Loucy (cell line): Measurements from ENCODE around the gene AUNIP.

Experiments used
- H2AFZ ChIP-seq: fragments of 200-600 bp; sonication (generic); 2 replicates; pipeline ENCODE4 v1.6.0; 2016; ENCODE audit warnings: antibody characterized with exemption, mild to moderate bottlenecking, low read length, moderate library complexity
- H3F3A ChIP-seq: fragments of 200-600 bp; 2 replicates; pipeline ENCODE4 v1.6.0; 2016; ENCODE audit warnings: antibody characterized with exemption, low read depth, mild to moderate bottlenecking
- H3K27me3 ChIP-seq: fragments of 200-600 bp; sonication (generic); 2 replicates; pipeline ENCODE4 v1.6.1; 2014; ENCODE audit warnings: low read length, mild to moderate bottlenecking; ENCODE audit not compliant: insufficient read depth, poor library complexity, severe bottlenecking
- H3K36me3 ChIP-seq: fragments of 200-600 bp; sonication (generic); 2 replicates; pipeline ENCODE4 v1.6.1; 2016; ENCODE audit warnings: low read length; ENCODE audit not compliant: insufficient read depth
- H3K4me1 ChIP-seq: fragments of 200-600 bp; sonication (generic); 2 replicates; pipeline ENCODE4 v1.5.1; 2014; ENCODE audit warnings: low read length, mild to moderate bottlenecking; ENCODE audit not compliant: insufficient read depth, poor library complexity, severe bottlenecking
- H3K4me2 ChIP-seq: fragments of 200-600 bp; sonication (generic); 2 replicates; pipeline ENCODE4 v1.6.0; 2014; ENCODE audit warnings: antibody characterized with exemption, low read length, low read depth, mild to moderate bottlenecking; ENCODE audit not compliant: poor library complexity, severe bottlenecking
- H3K4me3 ChIP-seq: fragments of 200-600 bp; sonication (generic); 2 replicates; pipeline ENCODE4 v1.5.1; 2014; ENCODE audit warnings: low read length, mild to moderate bottlenecking, mixed read lengths; ENCODE audit not compliant: poor library complexity, severe bottlenecking
- H3K79me2 ChIP-seq: fragments of 200-600 bp; sonication (generic); 2 replicates; pipeline ENCODE4 v1.6.1; 2014; ENCODE audit warnings: low read length; ENCODE audit not compliant: insufficient read depth
- H3K9ac ChIP-seq: fragments of 200-600 bp; sonication (generic); 2 replicates; pipeline ENCODE4 v1.6.0; 2014; ENCODE audit warnings: mild to moderate bottlenecking, low read depth, low read length, moderate library complexity; ENCODE audit not compliant: poor library complexity, severe bottlenecking
- H3K9me2 ChIP-seq: fragments of 200-600 bp; sonication (generic); replicated peaks from 2 replicates; pipeline ENCODE4 v1.6.1; 2016; ENCODE audit warnings: low read depth, low read length, mixed read lengths
- H3K9me3 ChIP-seq: fragments of 200-600 bp; sonication (generic); 2 replicates; pipeline ENCODE4 v1.6.1; 2014; ENCODE audit warnings: mild to moderate bottlenecking, antibody characterized with exemption, low read length, low read depth; ENCODE audit not compliant: insufficient read depth
- H4K20me1 ChIP-seq: fragments of 200-600 bp; sonication (generic); 2 replicates; pipeline ENCODE4 v1.6.0; 2014; ENCODE audit warnings: antibody characterized with exemption, low read length, mild to moderate bottlenecking; ENCODE audit not compliant: insufficient read depth, poor library complexity, severe bottlenecking
- CTCF ChIP-seq: fragments of 200-600 bp; sonication (generic); conservative IDR thresholded peaks from 2 replicates; pipeline ENCODE4 v1.5.1; 2014; ENCODE audit warnings: mild to moderate bottlenecking, antibody characterized with exemption, low read length
- EZH2phosphoT487 ChIP-seq: fragments of 200-600 bp; IDR thresholded peaks from 2 replicates; pipeline ENCODE4 v1.6.1; 2018; ENCODE audit warnings: antibody characterized with exemption, mild to moderate bottlenecking, moderate library complexity, borderline replicate concordance

Gene AUNIP

GRCh38 chr1:25825605-25826004, 33.7 kb downstream of the AUNIP start:
- no peaks in the 10 kb centered on the region for H3K27me3 ChIP-seq
- H3K4me2 ChIP-seq = no peak overlapping the region
- TF ChIP-seq CTCF (no peak), EZH2phosphoT487 (no peak)
- no peak overlapping the region for H2AFZ ChIP-seq
- no peak overlapping the region for H3K4me3 ChIP-seq
- H3K4me1 ChIP-seq = peaks cover 15% of the 10 kb centered on the region
- no peaks in the 10 kb centered on the region for H3F3A ChIP-seq
- H3K36me3 ChIP-seq = peaks cover 36% of the 10 kb centered on the region; the same call in 1 of the 2 replicates
- no peaks in the 10 kb centered on the region for H3K9me2 ChIP-seq
- H3K9ac ChIP-seq = no peak overlapping the region
- peaks cover 13% of the 10 kb centered on the region for H4K20me1 ChIP-seq
- H3K79me2 ChIP-seq = peaks cover 17% of the 10 kb centered on the region; the same call in 1 of the 2 replicates
- no peaks in the 10 kb centered on the region for H3K9me3 ChIP-seq

GRCh38 chr1:25821630-25822091, 37.6 kb downstream of the AUNIP start:
- peaks cover under 1% of the 10 kb centered on the region; the same call in 1 of the 2 replicates for H3K36me3 ChIP-seq
- H3K9me2 ChIP-seq = no peaks in the 10 kb centered on the region
- peak overlapping the region; percentile 99 for H3K4me3 ChIP-seq
- H3K9me3 ChIP-seq = no peaks in the 10 kb centered on the region
- H3K27me3 ChIP-seq = no peaks in the 10 kb centered on the region
- peak overlapping the region; percentile 92 for H3K4me2 ChIP-seq
- no peak for TF ChIP-seq CTCF
- no peak for TF ChIP-seq EZH2phosphoT487
- H3K9ac ChIP-seq = peak overlapping the region; percentile 86
- H3K4me1 ChIP-seq = peaks cover 27% of the 10 kb centered on the region
- peaks cover 29% of the 10 kb centered on the region; the same call in 1 of the 2 replicates for H3K79me2 ChIP-seq
- no peak overlapping the region for H2AFZ ChIP-seq
- H3F3A ChIP-seq = no peaks in the 10 kb centered on the region
- H4K20me1 ChIP-seq = peaks cover 19% of the 10 kb centered on the region

GRCh38 chr1:25821112-25821476, 38.2 kb downstream of the AUNIP start:
- peaks cover 29% of the 10 kb centered on the region; the same call in 1 of the 2 replicates for H3K79me2 ChIP-seq
- peak overlapping the region; percentile 86 for H3K9ac ChIP-seq
- peaks cover 27% of the 10 kb centered on the region for H3K4me1 ChIP-seq
- peaks cover 19% of the 10 kb centered on the region for H4K20me1 ChIP-seq
- no peak for TF ChIP-seq CTCF
- TF ChIP-seq EZH2phosphoT487 = no peak
- H3K27me3 ChIP-seq = no peaks in the 10 kb centered on the region
- H3K4me2 ChIP-seq = peak overlapping the region; percentile 92
- H2AFZ ChIP-seq = 0 out of 2 replicates have a peak overlapping the region, but pooled peaks have one; percentile 95
- H3K9me2 ChIP-seq = no peaks in the 10 kb centered on the region
- no peaks in the 10 kb centered on the region for H3F3A ChIP-seq
- no peaks in the 10 kb centered on the region for H3K9me3 ChIP-seq
- H3K36me3 ChIP-seq = no peaks in the 10 kb centered on the region; the same call in 1 of the 2 replicates
- peak overlapping the region; percentile 99 for H3K4me3 ChIP-seq
